ENCODE measurements around the gene RALGPS2.

RALGPS2 gene

DNA sequence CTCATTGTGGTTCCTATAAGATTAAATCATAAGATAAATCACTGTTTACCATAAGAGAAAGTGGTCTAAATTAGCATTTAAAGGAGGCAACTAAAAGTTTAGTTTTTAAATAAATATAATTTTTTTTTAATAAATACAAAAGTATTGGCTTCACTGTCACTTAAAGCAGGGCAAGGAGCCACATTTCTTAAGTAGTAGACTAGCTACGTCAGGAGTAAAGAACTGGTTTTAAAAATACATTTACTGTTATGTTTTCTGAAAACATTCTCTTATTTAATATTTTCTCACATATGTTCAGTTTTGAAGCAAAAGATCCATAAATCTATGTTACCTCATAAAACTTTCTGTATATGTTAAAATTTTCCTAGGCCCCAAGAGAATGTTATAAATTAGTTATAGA lies 143.7 kb downstream of the RALGPS2 start:
- no peak for ATAC-seq
- TF ChIP-seq RARB (CRISPR knock-in tag; IDR thresholded peaks at IDR 0.05) (no peak), OSR1 (CRISPR knock-in tag; IDR thresholded peaks at IDR 0.05) (no peak), ARNTL (CRISPR knock-in tag; IDR thresholded peaks at IDR 0.05; ENCODE audit: borderline replicate concordance, low read depth) (no peak), ZC3H10 (CRISPR knock-in tag; IDR thresholded peaks at IDR 0.05) (no peak), TCF4 (CRISPR knock-in tag; IDR thresholded peaks at IDR 0.05; ENCODE audit: borderline replicate concordance) (no peak), ZFP30 (CRISPR knock-in tag; IDR thresholded peaks at IDR 0.05) (no peak), ZNF70 (CRISPR knock-in tag; IDR thresholded peaks at IDR 0.05) (no peak), ZNF565 (CRISPR knock-in tag; conservative IDR thresholded peaks at IDR 0.05; ENCODE audit: low read depth) (no peak), PPARA (CRISPR knock-in tag; IDR thresholded peaks at IDR 0.05; ENCODE audit: borderline replicate concordance) (no peak)

DNA sequence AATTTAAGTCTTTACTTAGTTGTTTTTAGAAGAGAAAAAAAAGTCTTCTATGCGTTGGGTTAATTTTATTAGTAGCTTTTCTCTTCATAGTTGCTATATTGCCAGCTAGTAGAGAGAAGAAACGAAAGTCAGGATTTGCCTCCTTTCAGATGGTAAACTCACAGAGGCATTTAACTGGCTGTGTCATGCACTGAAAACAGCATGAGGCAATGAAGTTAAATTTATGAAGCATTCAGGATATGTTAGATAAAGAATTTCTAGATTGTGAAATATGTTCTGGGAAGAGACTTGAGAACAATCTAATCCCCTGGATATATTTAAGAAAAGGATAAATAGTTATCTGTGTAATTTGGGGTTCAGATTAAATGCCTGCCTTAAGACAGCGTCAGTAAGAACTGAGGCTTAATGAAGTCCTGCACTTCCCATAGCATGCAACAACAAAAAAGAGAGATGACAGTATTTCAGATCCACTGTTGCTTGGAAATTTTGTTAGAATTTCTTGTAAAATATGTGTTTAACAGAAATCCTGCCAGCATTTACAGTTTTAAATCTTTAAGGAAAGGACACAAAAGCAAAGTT lies 144.2 kb downstream of the RALGPS2 start:
- TF ChIP-seq, protein P1, sequence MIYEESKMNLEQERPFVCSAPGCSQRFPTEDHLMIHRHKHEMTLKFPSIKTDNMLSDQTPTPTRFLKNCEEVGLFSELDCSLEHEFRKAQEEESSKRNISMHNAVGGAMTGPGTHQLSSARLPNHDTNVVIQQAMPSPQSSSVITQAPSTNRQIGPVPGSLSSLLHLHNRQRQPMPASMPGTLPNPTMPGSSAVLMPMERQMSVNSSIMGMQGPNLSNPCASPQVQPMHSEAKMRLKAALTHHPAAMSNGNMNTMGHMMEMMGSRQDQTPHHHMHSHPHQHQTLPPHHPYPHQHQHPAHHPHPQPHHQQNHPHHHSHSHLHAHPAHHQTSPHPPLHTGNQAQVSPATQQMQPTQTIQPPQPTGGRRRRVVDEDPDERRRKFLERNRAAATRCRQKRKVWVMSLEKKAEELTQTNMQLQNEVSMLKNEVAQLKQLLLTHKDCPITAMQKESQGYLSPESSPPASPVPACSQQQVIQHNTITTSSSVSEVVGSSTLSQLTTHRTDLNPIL (CRISPR knock-in tag; IDR thresholded peaks at IDR 0.05; ENCODE audit: low read depth) = no peak
- TF ChIP-seq, protein P2, sequence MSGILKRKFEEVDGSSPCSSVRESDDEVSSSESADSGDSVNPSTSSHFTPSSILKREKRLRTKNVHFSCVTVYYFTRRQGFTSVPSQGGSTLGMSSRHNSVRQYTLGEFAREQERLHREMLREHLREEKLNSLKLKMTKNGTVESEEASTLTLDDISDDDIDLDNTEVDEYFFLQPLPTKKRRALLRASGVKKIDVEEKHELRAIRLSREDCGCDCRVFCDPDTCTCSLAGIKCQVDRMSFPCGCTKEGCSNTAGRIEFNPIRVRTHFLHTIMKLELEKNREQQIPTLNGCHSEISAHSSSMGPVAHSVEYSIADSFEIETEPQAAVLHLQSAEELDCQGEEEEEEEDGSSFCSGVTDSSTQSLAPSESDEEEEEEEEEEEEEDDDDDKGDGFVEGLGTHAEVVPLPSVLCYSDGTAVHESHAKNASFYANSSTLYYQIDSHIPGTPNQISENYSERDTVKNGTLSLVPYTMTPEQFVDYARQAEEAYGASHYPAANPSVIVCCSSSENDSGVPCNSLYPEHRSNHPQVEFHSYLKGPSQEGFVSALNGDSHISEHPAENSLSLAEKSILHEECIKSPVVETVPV (CRISPR knock-in tag; IDR thresholded peaks at IDR 0.05) = no peak
- TF ChIP-seq ZNF565 (CRISPR knock-in tag; conservative IDR thresholded peaks at IDR 0.05; ENCODE audit: low read depth) (no peak), ZC3H10 (CRISPR knock-in tag; IDR thresholded peaks at IDR 0.05) (no peak), ZFP3 (CRISPR knock-in tag; IDR thresholded peaks at IDR 0.05) (no peak), TCF4 (CRISPR knock-in tag; IDR thresholded peaks at IDR 0.05; ENCODE audit: borderline replicate concordance) (no peak), ZNF70 (CRISPR knock-in tag; IDR thresholded peaks at IDR 0.05) (no peak), ESRRG (CRISPR knock-in tag; IDR thresholded peaks at IDR 0.05) (no peak), ZFP30 (CRISPR knock-in tag; IDR thresholded peaks at IDR 0.05) (no peak), GLIS3 (CRISPR knock-in tag; IDR thresholded peaks at IDR 0.05) (no peak), CSDC2 (CRISPR knock-in tag; IDR thresholded peaks at IDR 0.05) (no peak), SNAI2 (CRISPR knock-in tag; IDR thresholded peaks at IDR 0.05) (no peak), BACH2 (CRISPR knock-in tag; IDR thresholded peaks at IDR 0.05; ENCODE audit: borderline replicate concordance) (no peak), ZNF8 (CRISPR knock-in tag; IDR thresholded peaks at IDR 0.05) (no peak), TOX (CRISPR knock-in tag; IDR thresholded peaks at IDR 0.05; ENCODE audit: borderline replicate concordance) (no peak), PPARA (CRISPR knock-in tag; IDR thresholded peaks at IDR 0.05; ENCODE audit: borderline replicate concordance) (no peak), ISL1 (CRISPR knock-in tag; IDR thresholded peaks at IDR 0.05) (no peak)
- TF ChIP-seq, protein P3, sequence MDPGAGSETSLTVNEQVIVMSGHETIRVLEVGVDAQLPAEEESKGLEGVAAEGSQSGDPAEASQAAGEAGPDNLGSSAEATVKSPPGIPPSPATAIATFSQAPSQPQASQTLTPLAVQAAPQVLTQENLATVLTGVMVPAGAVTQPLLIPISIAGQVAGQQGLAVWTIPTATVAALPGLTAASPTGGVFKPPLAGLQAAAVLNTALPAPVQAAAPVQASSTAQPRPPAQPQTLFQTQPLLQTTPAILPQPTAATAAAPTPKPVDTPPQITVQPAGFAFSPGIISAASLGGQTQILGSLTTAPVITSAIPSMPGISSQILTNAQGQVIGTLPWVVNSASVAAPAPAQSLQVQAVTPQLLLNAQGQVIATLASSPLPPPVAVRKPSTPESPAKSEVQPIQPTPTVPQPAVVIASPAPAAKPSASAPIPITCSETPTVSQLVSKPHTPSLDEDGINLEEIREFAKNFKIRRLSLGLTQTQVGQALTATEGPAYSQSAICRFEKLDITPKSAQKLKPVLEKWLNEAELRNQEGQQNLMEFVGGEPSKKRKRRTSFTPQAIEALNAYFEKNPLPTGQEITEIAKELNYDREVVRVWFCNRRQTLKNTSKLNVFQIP (CRISPR knock-in tag; IDR thresholded peaks at IDR 0.05; ENCODE audit: borderline replicate concordance, low read depth) = no peak
- TF ChIP-seq, protein P4, sequence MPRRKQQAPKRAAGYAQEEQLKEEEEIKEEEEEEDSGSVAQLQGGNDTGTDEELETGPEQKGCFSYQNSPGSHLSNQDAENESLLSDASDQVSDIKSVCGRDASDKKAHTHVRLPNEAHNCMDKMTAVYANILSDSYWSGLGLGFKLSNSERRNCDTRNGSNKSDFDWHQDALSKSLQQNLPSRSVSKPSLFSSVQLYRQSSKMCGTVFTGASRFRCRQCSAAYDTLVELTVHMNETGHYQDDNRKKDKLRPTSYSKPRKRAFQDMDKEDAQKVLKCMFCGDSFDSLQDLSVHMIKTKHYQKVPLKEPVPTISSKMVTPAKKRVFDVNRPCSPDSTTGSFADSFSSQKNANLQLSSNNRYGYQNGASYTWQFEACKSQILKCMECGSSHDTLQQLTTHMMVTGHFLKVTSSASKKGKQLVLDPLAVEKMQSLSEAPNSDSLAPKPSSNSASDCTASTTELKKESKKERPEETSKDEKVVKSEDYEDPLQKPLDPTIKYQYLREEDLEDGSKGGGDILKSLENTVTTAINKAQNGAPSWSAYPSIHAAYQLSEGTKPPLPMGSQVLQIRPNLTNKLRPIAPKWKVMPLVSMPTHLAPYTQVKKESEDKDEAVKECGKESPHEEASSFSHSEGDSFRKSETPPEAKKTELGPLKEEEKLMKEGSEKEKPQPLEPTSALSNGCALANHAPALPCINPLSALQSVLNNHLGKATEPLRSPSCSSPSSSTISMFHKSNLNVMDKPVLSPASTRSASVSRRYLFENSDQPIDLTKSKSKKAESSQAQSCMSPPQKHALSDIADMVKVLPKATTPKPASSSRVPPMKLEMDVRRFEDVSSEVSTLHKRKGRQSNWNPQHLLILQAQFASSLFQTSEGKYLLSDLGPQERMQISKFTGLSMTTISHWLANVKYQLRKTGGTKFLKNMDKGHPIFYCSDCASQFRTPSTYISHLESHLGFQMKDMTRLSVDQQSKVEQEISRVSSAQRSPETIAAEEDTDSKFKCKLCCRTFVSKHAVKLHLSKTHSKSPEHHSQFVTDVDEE (CRISPR knock-in tag; IDR thresholded peaks at IDR 0.05) = no peak
- TF ChIP-seq, protein P5, sequence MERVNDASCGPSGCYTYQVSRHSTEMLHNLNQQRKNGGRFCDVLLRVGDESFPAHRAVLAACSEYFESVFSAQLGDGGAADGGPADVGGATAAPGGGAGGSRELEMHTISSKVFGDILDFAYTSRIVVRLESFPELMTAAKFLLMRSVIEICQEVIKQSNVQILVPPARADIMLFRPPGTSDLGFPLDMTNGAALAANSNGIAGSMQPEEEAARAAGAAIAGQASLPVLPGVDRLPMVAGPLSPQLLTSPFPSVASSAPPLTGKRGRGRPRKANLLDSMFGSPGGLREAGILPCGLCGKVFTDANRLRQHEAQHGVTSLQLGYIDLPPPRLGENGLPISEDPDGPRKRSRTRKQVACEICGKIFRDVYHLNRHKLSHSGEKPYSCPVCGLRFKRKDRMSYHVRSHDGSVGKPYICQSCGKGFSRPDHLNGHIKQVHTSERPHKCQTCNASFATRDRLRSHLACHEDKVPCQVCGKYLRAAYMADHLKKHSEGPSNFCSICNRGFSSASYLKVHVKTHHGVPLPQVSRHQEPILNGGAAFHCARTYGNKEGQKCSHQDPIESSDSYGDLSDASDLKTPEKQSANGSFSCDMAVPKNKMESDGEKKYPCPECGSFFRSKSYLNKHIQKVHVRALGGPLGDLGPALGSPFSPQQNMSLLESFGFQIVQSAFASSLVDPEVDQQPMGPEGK (CRISPR knock-in tag; IDR thresholded peaks at IDR 0.05; ENCODE audit: borderline replicate concordance) = no peak
- no peak for ATAC-seq
